HepG2 (cell line): ENCODE results near the gene SGSM1.

Experiments
- HNF4A ChIP-seq: sonication (generic); formaldehyde crosslinking; IDR thresholded peaks from 2 replicates; pipeline ENCODE4 v1.4.0; 2020; ENCODE audit warnings: missing genetic modification reagents
- SP1 ChIP-seq, 2 experiments: fragments of 450-650 bp in 1 of 2; sonication (generic) in 1 of 2; formaldehyde crosslinking in 1 of 2; IDR thresholded peaks; 2 replicates each; pipeline versions ENCODE4 v1.4.0 to v1.6.1; 2016 to 2020; ENCODE audit warnings: missing genetic modification reagents in 1 of 2
- TBX3 ChIP-seq: fragments of 450-650 bp; IDR thresholded peaks from 2 replicates; pipeline ENCODE4 v1.6.1; 2017; ENCODE audit warnings: antibody characterized with exemption, mild to moderate bottlenecking, inconsistent platforms, borderline replicate concordance
- ZNF644 ChIP-seq: IDR thresholded peaks from 2 replicates; pipeline ENCODE4 v1.6.1; 2016; ENCODE audit warnings: low read depth
- TF ChIP-seq, protein P1 (sequence below): sonication (generic); formaldehyde crosslinking; IDR thresholded peaks from 2 replicates; pipeline ENCODE4 v1.5.0; 2020; ENCODE audit warnings: mild to moderate bottlenecking, missing genetic modification reagents, moderate library complexity

DNA sequence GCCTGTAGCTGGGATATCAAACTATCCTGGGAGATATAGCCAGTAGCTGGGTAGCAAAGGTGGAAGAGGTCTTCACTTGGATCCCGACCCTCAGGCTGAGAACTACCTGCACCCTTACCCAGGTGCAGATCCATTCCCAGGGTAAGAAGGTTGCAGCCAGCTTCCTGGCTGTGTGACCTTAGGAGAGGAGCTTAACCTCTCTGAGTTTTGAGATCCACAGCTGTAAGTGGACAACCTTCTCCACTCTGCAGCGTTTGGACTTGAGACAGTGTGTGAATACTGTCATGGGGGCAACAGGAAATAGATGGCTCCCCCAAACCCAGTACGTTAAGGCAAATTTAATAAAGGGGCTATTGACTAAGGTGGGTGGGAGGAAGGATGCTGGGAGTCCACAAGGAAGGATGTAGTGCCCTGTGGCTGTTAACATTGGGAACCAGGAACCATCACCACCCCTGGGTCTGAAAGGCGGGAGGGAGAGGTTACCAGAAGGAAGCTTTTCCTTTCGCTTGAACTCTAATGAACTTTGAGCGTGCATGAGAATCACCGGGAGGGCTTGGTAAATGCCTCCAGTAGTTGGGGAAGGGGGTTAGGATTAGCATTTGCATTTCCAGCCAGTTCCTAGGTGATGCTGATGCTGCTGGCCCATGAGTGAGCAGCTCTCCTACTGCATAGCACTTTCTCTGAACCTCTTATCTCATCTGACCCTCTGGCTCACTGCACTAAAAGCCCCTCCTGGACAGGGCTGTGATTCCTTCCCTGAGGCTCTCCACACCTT, 24.4 kb downstream of the SGSM1 start:
- TF ChIP-seq TBX3 (no peak), ZNF644 (CRISPR knock-in tag) (no peak), HNF4A (CRISPR knock-in tag) (no peak), SP1 (IDR thresholded peaks at IDR 0.05) (no peak), SP1 (CRISPR knock-in tag; IDR thresholded peaks at IDR 0.05) (no peak)
- TF ChIP-seq, protein P1, sequence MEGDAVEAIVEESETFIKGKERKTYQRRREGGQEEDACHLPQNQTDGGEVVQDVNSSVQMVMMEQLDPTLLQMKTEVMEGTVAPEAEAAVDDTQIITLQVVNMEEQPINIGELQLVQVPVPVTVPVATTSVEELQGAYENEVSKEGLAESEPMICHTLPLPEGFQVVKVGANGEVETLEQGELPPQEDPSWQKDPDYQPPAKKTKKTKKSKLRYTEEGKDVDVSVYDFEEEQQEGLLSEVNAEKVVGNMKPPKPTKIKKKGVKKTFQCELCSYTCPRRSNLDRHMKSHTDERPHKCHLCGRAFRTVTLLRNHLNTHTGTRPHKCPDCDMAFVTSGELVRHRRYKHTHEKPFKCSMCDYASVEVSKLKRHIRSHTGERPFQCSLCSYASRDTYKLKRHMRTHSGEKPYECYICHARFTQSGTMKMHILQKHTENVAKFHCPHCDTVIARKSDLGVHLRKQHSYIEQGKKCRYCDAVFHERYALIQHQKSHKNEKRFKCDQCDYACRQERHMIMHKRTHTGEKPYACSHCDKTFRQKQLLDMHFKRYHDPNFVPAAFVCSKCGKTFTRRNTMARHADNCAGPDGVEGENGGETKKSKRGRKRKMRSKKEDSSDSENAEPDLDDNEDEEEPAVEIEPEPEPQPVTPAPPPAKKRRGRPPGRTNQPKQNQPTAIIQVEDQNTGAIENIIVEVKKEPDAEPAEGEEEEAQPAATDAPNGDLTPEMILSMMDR (CRISPR knock-in tag) = no peak
